K562 (cell line): ENCODE measurements around the gene C2orf76. TPM values are rescaled to one million over a fixed set of nuclear protein-coding genes. Genes with fewer than 3 reads are reported as not detected.

Experiments used
- CREM ChIP-seq: IDR thresholded peaks from 2 replicates; pipeline ENCODE4 v1.6.1; 2014; ENCODE audit warnings: antibody characterized with exemption, low read depth
- CSDE1 ChIP-seq, 2 experiments: fragments of 450-650 bp; IDR thresholded peaks; 2 replicates each; pipeline ENCODE4 v1.6.1; 2016; ENCODE audit warnings: mild to moderate bottlenecking in 1 of 2
- DEAF1 ChIP-seq: fragments of 450-650 bp; formaldehyde crosslinking; IDR thresholded peaks from 2 replicates; pipeline ENCODE4 v1.4.0; 2020; ENCODE audit warnings: mild to moderate bottlenecking, moderate library complexity
- MECOM ChIP-seq: fragments of 250-450 bp; sonication (Bioruptor Pico); IDR thresholded peaks from 2 replicates; pipeline ENCODE4 v1.8.0; 2022; ENCODE audit warnings: inconsistent platforms
- SMARCC2 ChIP-seq: fragments of 450-650 bp; IDR thresholded peaks from 2 replicates; pipeline ENCODE4 v1.6.1; 2017; ENCODE audit warnings: antibody characterized with exemption, moderate library complexity, mild to moderate bottlenecking, low read depth
- STAT6 ChIP-seq: sonication (generic); formaldehyde crosslinking; IDR thresholded peaks from 2 replicates; pipeline ENCODE4 v1.8.1; 2023; ENCODE audit warnings: mild to moderate bottlenecking, missing genetic modification reagents
- ZNF551 ChIP-seq: fragments of 250-450 bp; sonication (Bioruptor Pico); IDR thresholded peaks from 2 replicates; pipeline ENCODE4 v1.5.0; 2021; ENCODE audit warnings: mild to moderate bottlenecking, moderate library complexity
- ZNF785 ChIP-seq: fragments of 250-450 bp; sonication (Bioruptor Pico); IDR thresholded peaks from 2 replicates; pipeline ENCODE4 v1.4.0; 2020; ENCODE audit warnings: mild to moderate bottlenecking
- polyA plus RNA-seq, 8 experiments: library from polyadenylated mRNA; depleted of rRNA in 4 of 8; stranded (reverse) in 5 of 8; unstranded in 3 of 8; fragments of >200 nt; fragmentation: Nextera tagmentation in 2 of 8; fragmentation: Illumina TruSeq in 1 of 8; extraction: Ambion mirVana in 2 of 8; extraction: Trizol in 1 of 8; gene quantifications; 2 replicates each; pipeline versions ENCODE4 v1.2.1 to v1.2.3, GENCODE V29; 2011 to 2014; ENCODE audit warnings: inconsistent platforms in 1 of 8, missing spikeins in 1 of 8
- total RNA-seq, 7 experiments: library from RNA; depleted of rRNA in 6 of 7; stranded (reverse); fragments of >200 nt in 6 of 7; fragmentation: Illumina TruSeq in 2 of 7; extraction: Trizol in 2 of 7; gene quantifications; 2 replicates each; pipeline versions ENCODE4 v1.2.1 to v1.2.3, GENCODE V29; 2011 to 2021; ENCODE audit warnings: low replicate concordance in 1 of 7
- TF ChIP-seq, protein P1 (sequence below), 2 experiments: fragments of 450-650 bp; formaldehyde crosslinking in 1 of 2; IDR thresholded peaks; 2 replicates each; pipeline versions ENCODE4 v1.4.0 to v1.6.1; 2014 to 2020; ENCODE audit warnings: mild to moderate bottlenecking in 2 of 2, borderline replicate concordance in 1 of 2, low read depth in 1 of 2
- TF ChIP-seq, protein P2 (sequence below), 2 experiments: IDR thresholded peaks in 1 of 2; conservative IDR thresholded peaks in 1 of 2; 2 replicates each; pipeline ENCODE4 v1.6.1; 2016; ENCODE audit warnings: low read depth in 2 of 2, mild to moderate bottlenecking in 1 of 2, missing compliant biosample characterization in 1 of 2, missing genetic modification characterization in 1 of 2, moderate library complexity in 1 of 2

Gene C2orf76
- total and polyA plus RNA-seq, 9 of the 15 experiments (the other 6 are each of a cell fraction or from before 2014, with no cell fraction given), result 4.8 to 26.2 (median 14.5) TPM

DNA sequence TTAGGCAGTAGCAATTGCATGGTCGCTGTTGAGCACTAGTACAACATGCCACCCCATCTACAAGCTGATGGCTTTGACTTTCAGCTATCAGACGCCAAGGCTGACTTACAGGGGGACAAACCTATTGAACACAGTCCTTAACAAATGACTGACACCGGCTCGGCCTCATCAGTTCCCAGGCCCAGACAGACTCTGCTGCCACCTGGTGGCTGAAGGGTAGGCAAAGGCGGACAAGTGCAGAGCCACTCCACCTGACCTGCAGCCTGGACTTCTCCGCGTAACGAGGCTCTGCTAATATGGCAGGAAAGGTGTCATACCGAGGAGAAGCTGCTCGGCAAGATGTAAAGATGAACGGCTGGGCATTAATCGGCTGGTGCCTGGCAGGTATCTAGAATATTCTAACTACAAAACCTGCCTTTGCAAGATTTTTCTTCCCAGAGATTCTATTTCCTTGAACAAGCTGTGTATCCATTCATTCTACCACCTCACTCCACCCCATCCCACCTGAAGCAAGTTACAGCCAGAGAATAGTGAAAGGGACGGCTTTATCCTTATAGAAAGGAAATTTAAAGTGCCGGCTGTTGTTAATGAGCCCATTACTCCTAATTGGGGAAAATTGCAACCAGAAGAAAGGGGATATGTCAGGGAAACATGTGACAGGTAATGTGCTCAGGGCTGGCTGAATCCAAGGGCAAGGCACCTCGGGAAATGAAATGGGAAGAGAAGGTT is 75.6 kb downstream of the C2orf76 start (continued):
- TF ChIP-seq, protein P1, sequence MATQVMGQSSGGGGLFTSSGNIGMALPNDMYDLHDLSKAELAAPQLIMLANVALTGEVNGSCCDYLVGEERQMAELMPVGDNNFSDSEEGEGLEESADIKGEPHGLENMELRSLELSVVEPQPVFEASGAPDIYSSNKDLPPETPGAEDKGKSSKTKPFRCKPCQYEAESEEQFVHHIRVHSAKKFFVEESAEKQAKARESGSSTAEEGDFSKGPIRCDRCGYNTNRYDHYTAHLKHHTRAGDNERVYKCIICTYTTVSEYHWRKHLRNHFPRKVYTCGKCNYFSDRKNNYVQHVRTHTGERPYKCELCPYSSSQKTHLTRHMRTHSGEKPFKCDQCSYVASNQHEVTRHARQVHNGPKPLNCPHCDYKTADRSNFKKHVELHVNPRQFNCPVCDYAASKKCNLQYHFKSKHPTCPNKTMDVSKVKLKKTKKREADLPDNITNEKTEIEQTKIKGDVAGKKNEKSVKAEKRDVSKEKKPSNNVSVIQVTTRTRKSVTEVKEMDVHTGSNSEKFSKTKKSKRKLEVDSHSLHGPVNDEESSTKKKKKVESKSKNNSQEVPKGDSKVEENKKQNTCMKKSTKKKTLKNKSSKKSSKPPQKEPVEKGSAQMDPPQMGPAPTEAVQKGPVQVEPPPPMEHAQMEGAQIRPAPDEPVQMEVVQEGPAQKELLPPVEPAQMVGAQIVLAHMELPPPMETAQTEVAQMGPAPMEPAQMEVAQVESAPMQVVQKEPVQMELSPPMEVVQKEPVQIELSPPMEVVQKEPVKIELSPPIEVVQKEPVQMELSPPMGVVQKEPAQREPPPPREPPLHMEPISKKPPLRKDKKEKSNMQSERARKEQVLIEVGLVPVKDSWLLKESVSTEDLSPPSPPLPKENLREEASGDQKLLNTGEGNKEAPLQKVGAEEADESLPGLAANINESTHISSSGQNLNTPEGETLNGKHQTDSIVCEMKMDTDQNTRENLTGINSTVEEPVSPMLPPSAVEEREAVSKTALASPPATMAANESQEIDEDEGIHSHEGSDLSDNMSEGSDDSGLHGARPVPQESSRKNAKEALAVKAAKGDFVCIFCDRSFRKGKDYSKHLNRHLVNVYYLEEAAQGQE (IDR thresholded peaks at IDR 0.05; ENCODE audit: borderline replicate concordance), result peak; percentile 77
- TF ChIP-seq, protein P1 (CRISPR knock-in tag; IDR thresholded peaks at IDR 0.05; ENCODE audit: low read depth), result no peak
- TF ChIP-seq ZNF551 (CRISPR knock-in tag), result no peak
- no peak for TF ChIP-seq CSDE1 (IDR thresholded peaks at IDR 0.05)
- peak; percentile 28; the same call in 1 of the 2 replicates for TF ChIP-seq DEAF1 (CRISPR knock-in tag)
- TF ChIP-seq CREM, result 0 out of 2 replicates have a peak, but pooled peaks have one; percentile 9
- no peak for TF ChIP-seq SMARCC2
- no peak for TF ChIP-seq MECOM (CRISPR knock-in tag)
- TF ChIP-seq, protein P2, sequence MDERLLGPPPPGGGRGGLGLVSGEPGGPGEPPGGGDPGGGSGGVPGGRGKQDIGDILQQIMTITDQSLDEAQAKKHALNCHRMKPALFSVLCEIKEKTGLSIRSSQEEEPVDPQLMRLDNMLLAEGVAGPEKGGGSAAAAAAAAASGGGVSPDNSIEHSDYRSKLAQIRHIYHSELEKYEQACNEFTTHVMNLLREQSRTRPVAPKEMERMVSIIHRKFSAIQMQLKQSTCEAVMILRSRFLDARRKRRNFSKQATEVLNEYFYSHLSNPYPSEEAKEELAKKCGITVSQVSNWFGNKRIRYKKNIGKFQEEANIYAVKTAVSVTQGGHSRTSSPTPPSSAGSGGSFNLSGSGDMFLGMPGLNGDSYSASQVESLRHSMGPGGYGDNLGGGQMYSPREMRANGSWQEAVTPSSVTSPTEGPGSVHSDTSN (CRISPR knock-in tag; IDR thresholded peaks at IDR 0.05; ENCODE audit: low read depth), result no peak
- TF ChIP-seq, protein P2 (tag; conservative IDR thresholded peaks at IDR 0.05; ENCODE audit: low read depth), result peak; percentile 60; the same call in 1 of the 2 replicates
- TF ChIP-seq ZNF785 (CRISPR knock-in tag), result no peak
- TF ChIP-seq STAT6, result no peak
